Caco-2 (cell line): ENCODE data around the gene KLHL29. TPM values are rescaled to one million over a fixed set of nuclear protein-coding genes. Genes with fewer than 3 reads are reported as not detected.

Experiments
- BruUV-seq: library from RNA; stranded (reverse); fragments of 400-500 nt; replicated peaks from 2 replicates; lab custom pipeline; 2021; lab: Mats Ljungman, UMichigan
- CTCF ChIA-PET: fragments of 300-600 bp; sonication (Branson Sonifier 250); formaldehyde crosslinking; loops from one replicate; lab custom pipeline; 2022; ENCODE audit warnings: antibody characterized with exemption; lab: Charles Lee
- POLR2A ChIA-PET: fragments of 300-600 bp; sonication (Branson Sonifier 250); formaldehyde crosslinking; loops from one replicate; lab custom pipeline; 2022; ENCODE audit warnings: antibody characterized with exemption; lab: Charles Lee
- DNase-seq, 2 experiments: peaks; one replicate each; pipeline versions ENCODE4 v3.0.0 to v3.0.0-alpha.2; 2020 to 2022
- H3K27me3 ChIP-seq: replicated peaks from 2 replicates; pipeline ENCODE4 v1.6.0; 2011; ENCODE audit warnings: low read length; ENCODE audit not compliant: control insufficient read depth, insufficient read depth
- H3K36me3 ChIP-seq: 2 replicates; pipeline ENCODE4 v1.5.1; 2011; ENCODE audit warnings: low read length; ENCODE audit not compliant: control insufficient read depth, insufficient read depth
- H3K4me1 ChIP-seq: fragments of 250-450 bp; sonication (Bioruptor Pico); 2 replicates; pipeline ENCODE4 v1.5.1; 2020; ENCODE audit warnings: mild to moderate bottlenecking
- H3K4me3 ChIP-seq: 2 replicates; pipeline ENCODE4 v1.5.1; 2011; ENCODE audit warnings: low read depth, mild to moderate bottlenecking, control low read depth, low read length
- H3K9me3 ChIP-seq: fragments of 250-450 bp; sonication (Bioruptor Pico); 2 replicates; pipeline ENCODE4 v1.5.1; 2020; ENCODE audit warnings: mild to moderate bottlenecking, moderate library complexity
- H3K27ac Mint-ChIP-seq: one replicate; pipeline ENCODE4 v1.8.0; 2022; ENCODE audit warnings: mixed read lengths; ENCODE audit not compliant: unreplicated experiment
- H3K27me3 Mint-ChIP-seq: one replicate; pipeline ENCODE4 v1.8.0; 2022; ENCODE audit warnings: mixed read lengths; ENCODE audit not compliant: insufficient read depth, unreplicated experiment
- H3K36me3 Mint-ChIP-seq: one replicate; pipeline ENCODE4 v1.8.0; 2022; ENCODE audit warnings: mild to moderate bottlenecking, mixed read lengths; ENCODE audit not compliant: insufficient read depth, unreplicated experiment
- H3K4me1 Mint-ChIP-seq: one replicate; pipeline ENCODE4 v1.8.0; 2022; ENCODE audit warnings: low read depth, mixed read lengths; ENCODE audit not compliant: unreplicated experiment
- H3K4me3 Mint-ChIP-seq: one replicate; pipeline ENCODE4 v1.8.0; 2022; ENCODE audit warnings: mild to moderate bottlenecking, moderate library complexity, mixed read lengths; ENCODE audit not compliant: unreplicated experiment
- H3K9me3 Mint-ChIP-seq: one replicate; pipeline ENCODE4 v1.8.0; 2022; ENCODE audit warnings: mixed read lengths; ENCODE audit not compliant: unreplicated experiment
- intact Hi-C: fragments of 100-400 bp; cut with micrococcal nuclease; formaldehyde crosslinking; loops from one replicate; pipeline ENCODE4 v1.10.0; 2022; ENCODE audit not compliant: unreplicated experiment
- total RNA-seq: library from RNA; stranded (reverse); gene quantifications from 2 replicates; pipeline ENCODE4 v1.2.3, GENCODE V29; 2022
- TF ChIP-seq, protein P1 (sequence below), 2 experiments: fragments of 200-600 bp in 1 of 2; IDR thresholded peaks; 1 replicate in 1 of 2; 2 replicates in 1 of 2; pipeline versions ENCODE4 v1.5.1 to v1.8.0; 2011 to 2022; ENCODE audit warnings: antibody characterized with exemption in 1 of 2, control low read depth in 1 of 2, inconsistent platforms in 1 of 2, low read depth in 1 of 2, low read length in 1 of 2, mild to moderate bottlenecking in 1 of 2, moderate library complexity in 1 of 2; ENCODE audit not compliant: insufficient read depth in 1 of 2, severe bottlenecking in 1 of 2, unreplicated experiment in 1 of 2

Gene KLHL29
- total RNA-seq, 1 experiment from 2014 or later, result 0.61 TPM

DNA sequence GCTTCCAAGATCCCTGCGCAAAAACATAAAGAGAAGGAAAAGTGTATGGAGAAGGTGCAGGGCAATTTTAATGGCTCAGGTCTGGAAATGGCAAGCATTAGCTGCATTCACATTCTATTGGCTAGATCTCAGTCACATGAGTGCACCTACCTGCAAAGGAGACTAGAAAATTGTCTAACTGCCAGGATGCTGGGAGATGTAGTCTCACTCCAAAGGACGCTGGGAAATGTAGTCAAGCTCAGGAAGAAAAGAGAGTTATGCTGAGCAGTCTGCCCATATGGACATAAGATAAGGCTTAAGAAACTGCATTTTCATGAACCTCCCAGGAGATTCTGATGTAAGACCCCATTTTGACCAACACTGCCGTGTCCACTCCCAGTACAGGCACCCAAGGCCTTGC, 9.5 kb upstream of the KLHL29 start:
- no peaks in the 10 kb centered on the region for H3K27me3 ChIP-seq
- Mint-ChIP-seq H3K4me3 (peak overlapping the region; percentile 44), H3K27me3 (peaks cover 5% of the 10 kb centered on the region), H3K4me1 (no peaks in the 10 kb centered on the region), H3K9me3 (no peaks in the 10 kb centered on the region), H3K27ac (no peak overlapping the region), H3K36me3 (no peaks in the 10 kb centered on the region)
- no peaks in the 10 kb centered on the region for H3K4me1 ChIP-seq
- no TSS peak for BruUV-seq
- DNase-seq, result peak in 1 of 2 experiments; percentile 57
- TF ChIP-seq, protein P1, sequence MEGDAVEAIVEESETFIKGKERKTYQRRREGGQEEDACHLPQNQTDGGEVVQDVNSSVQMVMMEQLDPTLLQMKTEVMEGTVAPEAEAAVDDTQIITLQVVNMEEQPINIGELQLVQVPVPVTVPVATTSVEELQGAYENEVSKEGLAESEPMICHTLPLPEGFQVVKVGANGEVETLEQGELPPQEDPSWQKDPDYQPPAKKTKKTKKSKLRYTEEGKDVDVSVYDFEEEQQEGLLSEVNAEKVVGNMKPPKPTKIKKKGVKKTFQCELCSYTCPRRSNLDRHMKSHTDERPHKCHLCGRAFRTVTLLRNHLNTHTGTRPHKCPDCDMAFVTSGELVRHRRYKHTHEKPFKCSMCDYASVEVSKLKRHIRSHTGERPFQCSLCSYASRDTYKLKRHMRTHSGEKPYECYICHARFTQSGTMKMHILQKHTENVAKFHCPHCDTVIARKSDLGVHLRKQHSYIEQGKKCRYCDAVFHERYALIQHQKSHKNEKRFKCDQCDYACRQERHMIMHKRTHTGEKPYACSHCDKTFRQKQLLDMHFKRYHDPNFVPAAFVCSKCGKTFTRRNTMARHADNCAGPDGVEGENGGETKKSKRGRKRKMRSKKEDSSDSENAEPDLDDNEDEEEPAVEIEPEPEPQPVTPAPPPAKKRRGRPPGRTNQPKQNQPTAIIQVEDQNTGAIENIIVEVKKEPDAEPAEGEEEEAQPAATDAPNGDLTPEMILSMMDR (IDR thresholded peaks at IDR 0.05; ENCODE audit: insufficient read depth in 1 of 2, low read depth in 1 of 2, low read length in 1 of 2, severe bottlenecking in 1 of 2, unreplicated experiment in 1 of 2), result no peak
- ChIA-PET CTCF (no interaction called here), POLR2A (interaction anchor here (1.0 kb wide), 1 partner anchor 708 kb away, joined by 3 read pairs; no protein-coding TSS in a partner anchor)
- H3K4me3 ChIP-seq, result no peak overlapping the region
- no peaks in the 10 kb centered on the region for H3K9me3 ChIP-seq
- H3K36me3 ChIP-seq, result no peaks in the 10 kb centered on the region
- intact Hi-C loops, result no loop called here

DNA sequence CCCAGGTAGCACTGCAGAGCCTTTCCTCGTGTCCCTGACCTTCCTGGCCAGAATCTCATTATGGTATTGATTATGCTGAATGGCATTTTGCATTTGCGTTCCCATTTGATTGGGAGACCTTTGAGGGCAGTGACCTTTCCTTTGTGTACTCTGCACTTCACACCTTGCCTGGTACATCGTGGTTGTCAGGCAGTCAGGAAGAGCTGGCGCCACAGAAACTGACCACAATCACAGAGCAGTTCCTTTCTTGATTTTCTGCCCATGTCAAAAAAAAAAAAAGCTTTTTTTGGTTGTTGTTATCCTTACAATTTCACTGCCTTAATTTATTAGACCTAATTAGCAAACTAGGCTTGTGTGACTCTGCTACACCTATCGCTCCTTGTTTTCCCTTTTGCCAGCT, 8.9 kb upstream of the KLHL29 start:
- ChIA-PET POLR2A (interaction anchor here (1.0 kb wide), 1 partner anchor 708 kb away, joined by 3 read pairs; no protein-coding TSS in a partner anchor), CTCF (no interaction called here)
- Mint-ChIP-seq H3K27me3 (peaks cover 9% of the 10 kb centered on the region), H3K27ac (no peak overlapping the region), H3K4me1 (no peaks in the 10 kb centered on the region), H3K36me3 (no peaks in the 10 kb centered on the region), H3K9me3 (no peaks in the 10 kb centered on the region), H3K4me3 (no peak overlapping the region)
- Histone ChIP-seq H3K4me3 (no peak overlapping the region), H3K9me3 (no peaks in the 10 kb centered on the region), H3K36me3 (no peaks in the 10 kb centered on the region), H3K4me1 (no peaks in the 10 kb centered on the region), H3K27me3 (no peaks in the 10 kb centered on the region)
- no peak for DNase-seq
- intact Hi-C loops, result no loop called here
- TF ChIP-seq, protein P1 (IDR thresholded peaks at IDR 0.05; ENCODE audit: insufficient read depth in 1 of 2, low read depth in 1 of 2, low read length in 1 of 2, severe bottlenecking in 1 of 2, unreplicated experiment in 1 of 2), result no peak
- no TSS peak for BruUV-seq

DNA sequence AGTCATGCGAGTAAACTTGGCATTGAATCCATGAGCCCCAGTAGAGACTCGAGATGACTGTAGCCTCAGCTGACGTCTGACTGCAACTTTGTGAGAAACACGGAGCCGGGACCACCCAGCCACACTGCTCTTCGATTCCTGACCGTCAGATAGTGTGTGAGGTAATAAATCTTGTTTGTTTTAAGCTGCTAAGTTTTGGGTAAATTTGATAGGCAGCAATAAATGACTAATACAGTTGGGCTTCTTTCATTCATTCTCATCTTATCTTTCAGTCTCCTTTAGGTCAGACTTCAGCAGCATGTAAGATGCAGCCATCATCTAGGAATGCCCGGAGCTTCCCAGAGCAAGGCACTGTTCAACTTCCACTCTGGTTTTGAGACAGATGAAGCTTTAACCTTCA, 8.0 kb upstream of the KLHL29 start:
- no peaks in the 10 kb centered on the region for H3K36me3 ChIP-seq
- H3K4me3 ChIP-seq, result no peak overlapping the region
- intact Hi-C loops, result no loop called here
- Mint-ChIP-seq H3K4me1 (no peaks in the 10 kb centered on the region), H3K27ac (no peak overlapping the region), H3K36me3 (no peaks in the 10 kb centered on the region), H3K27me3 (peaks cover 14% of the 10 kb centered on the region), H3K4me3 (no peak overlapping the region), H3K9me3 (no peaks in the 10 kb centered on the region)
- H3K9me3 ChIP-seq, result no peaks in the 10 kb centered on the region
- H3K27me3 ChIP-seq, result peaks cover 2% of the 10 kb centered on the region; the same call in 1 of the 2 replicates
- no TSS peak for BruUV-seq
- TF ChIP-seq, protein P1 (IDR thresholded peaks at IDR 0.05; ENCODE audit: insufficient read depth in 1 of 2, low read depth in 1 of 2, low read length in 1 of 2, severe bottlenecking in 1 of 2, unreplicated experiment in 1 of 2), result no peak
- CTCF ChIA-PET, result no interaction called here
- no peaks in the 10 kb centered on the region for H3K4me1 ChIP-seq
- POLR2A ChIA-PET, result no interaction called here
- no peak for DNase-seq
